ENCODE data around the gene APPBP2. TPM values are rescaled to one million over a fixed set of nuclear protein-coding genes. Genes with fewer than 3 reads are reported as not detected.

APPBP2 gene
- total and polyA plus RNA-seq, 2 of the 8 experiments (the other 6 are each of a cell fraction or from before 2014, with no cell fraction given): 3.3 to 18.0 TPM

DNA sequence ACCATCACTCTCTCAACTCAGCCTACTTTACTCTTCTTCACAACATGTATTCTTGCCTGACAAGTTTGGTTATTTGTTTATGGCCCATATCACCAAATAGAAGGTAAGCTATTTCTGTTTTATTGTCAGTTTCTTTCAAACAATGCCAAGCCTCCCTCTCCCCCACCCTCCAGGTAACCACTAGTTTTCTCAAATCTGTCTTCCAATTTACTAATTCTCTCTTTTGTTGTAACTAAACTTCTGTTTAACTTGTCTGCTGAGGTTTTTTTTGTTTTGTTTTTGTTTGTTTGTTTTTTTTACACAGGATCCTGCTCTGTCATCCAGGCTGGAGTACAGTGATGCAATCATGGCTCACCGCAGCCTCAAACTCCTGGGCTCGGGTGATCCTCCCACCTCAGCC, 68.9 kb downstream of the APPBP2 start:
- H2AFZ ChIP-seq (ENCODE audit: low read length): no peak overlapping the region
- H3K23ac ChIP-seq (ENCODE audit: insufficient read length): no peak overlapping the region
- H2BK12ac ChIP-seq (ENCODE audit: low read depth, low read length): no peak overlapping the region
- no peak overlapping the region for H3K4me2 ChIP-seq (ENCODE audit: insufficient read depth in 1 of 2, low read depth in 2 of 2, low read length in 2 of 2)
- no peak overlapping the region for H2BK15ac ChIP-seq (ENCODE audit: low read length)
- no peaks in the 10 kb centered on the region for H3K79me1 ChIP-seq (ENCODE audit: low read depth, low read length)
- H3K4ac ChIP-seq (replicated peaks; ENCODE audit: insufficient read length, low read depth, low read length): no peak overlapping the region
- H2BK20ac ChIP-seq (ENCODE audit: low read length): no peak overlapping the region
- H3K36me3 ChIP-seq (ENCODE audit: control insufficient read depth in 2 of 4, insufficient read depth in 4 of 4, low read length in 3 of 4): peaks cover 4 to 48% (median 11%) of the 10 kb centered on the region in 4 experiments; a peak in 7 of 8 replicates
- H4K20me1 ChIP-seq (replicated peaks in 1 of 2; ENCODE audit: control insufficient read depth in 1 of 2, insufficient read depth in 2 of 2, low read length in 2 of 2): no peaks in the 10 kb centered on the region
- H2BK5ac ChIP-seq (ENCODE audit: low read depth, low read length): no peak overlapping the region
- no peak overlapping the region for H3K56ac ChIP-seq (replicated peaks; ENCODE audit: insufficient read length, low read depth, low read length)
- H3K27me3 ChIP-seq (replicated peaks in 1 of 4; ENCODE audit: control insufficient read depth in 3 of 4, extremely low read depth in 1 of 4, insufficient read depth in 3 of 4, low read length in 3 of 4): no peaks in the 10 kb centered on the region
- ChIA-PET POLR2A (ENCODE audit: partially characterized antibody) (no interaction called here), CTCF (ENCODE audit: partially characterized antibody) (interaction anchor here (0.6 to 0.7 kb wide), 3 partner anchors 18 to 211 kb away, joined by 4 to 5 read pairs (median 4); no protein-coding TSS in a partner anchor)
- no peak overlapping the region for H3K4me3 ChIP-seq (ENCODE audit: extremely low read depth in 1 of 4, insufficient read depth in 2 of 4, low read depth in 3 of 4, low read length in 4 of 4)
- WGBS, 2 experiments (ENCODE audit: extremely low coverage in 1 of 2, insufficient coverage in 1 of 2, insufficient read length in 1 of 2, insufficient replicate concordance in 2 of 2, low coverage in 1 of 2, low lambda C conversion rate in 2 of 2, missing lambda C conversion rate in 1 of 2): 97% methylated on average over 2 of the region's 2 CpGs; no CpG with 5 or more reads in 1 of the 2 experiments
- FAIRE-seq: no peak
- no peak overlapping the region for H3K18ac ChIP-seq (ENCODE audit: extremely low read depth, low read length)
- no peak for DNase-seq (ENCODE audit: low read depth in 1 of 2, low spot score in 2 of 2)
- H3K14ac ChIP-seq (ENCODE audit: insufficient read length): no peak overlapping the region
- no peak overlapping the region for H4K91ac ChIP-seq (replicated peaks; ENCODE audit: insufficient read length, low read length)
- H2BK120ac ChIP-seq (replicated peaks; ENCODE audit: low read depth, low read length): no peak overlapping the region
- no peaks in the 10 kb centered on the region for H3K9me3 ChIP-seq (ENCODE audit: insufficient read depth in 2 of 2, low read depth in 1 of 2, low read length in 1 of 2)
- no peaks in the 10 kb centered on the region for H3K23me2 ChIP-seq (ENCODE audit: low read depth, low read length)
- H3K4me1 ChIP-seq (replicated peaks in 1 of 4; ENCODE audit: control insufficient read depth in 3 of 4, insufficient read depth in 4 of 4, low read length in 3 of 4): no peaks in the 10 kb centered on the region
- H3K27ac ChIP-seq (ENCODE audit: low read depth, low read length): no peak overlapping the region
- no peaks in the 10 kb centered on the region for H3K79me2 ChIP-seq (ENCODE audit: control insufficient read depth in 1 of 2, insufficient read depth in 2 of 2, low read length in 2 of 2)
- H4K8ac ChIP-seq (ENCODE audit: extremely low read depth, insufficient read depth, low read length): no peak overlapping the region
- no peak overlapping the region for H4K5ac ChIP-seq (ENCODE audit: insufficient read length, low read depth, low read length)
- no peak overlapping the region for H2AK5ac ChIP-seq (ENCODE audit: low read depth, low read length)
- no peak overlapping the region for H3K9ac ChIP-seq (replicated peaks in 1 of 4; ENCODE audit: extremely low read depth in 1 of 4, low read depth in 3 of 4, low read length in 3 of 4)
- no peak for TF ChIP-seq TEAD4 (IDR thresholded peaks at IDR 0.05; ENCODE audit: low read depth, low read length)
- no peak for TF ChIP-seq KDM4A (IDR thresholded peaks at IDR 0.05; ENCODE audit: low read depth, low read length, severe bottlenecking)
- no peak for TF ChIP-seq NANOG (IDR thresholded peaks at IDR 0.05; ENCODE audit: insufficient read depth, low read depth, low read length, poor library complexity, severe bottlenecking)
- TF ChIP-seq SUZ12 (IDR thresholded peaks at IDR 0.05; ENCODE audit: low read length): no peak
- TF ChIP-seq TBP (IDR thresholded peaks at IDR 0.05; ENCODE audit: low read depth, low read length): no peak
- TF ChIP-seq CBX5 (IDR thresholded peaks at IDR 0.05; ENCODE audit: low read depth, low read length): no peak
- no peak for TF ChIP-seq TAF1 (IDR thresholded peaks at IDR 0.05; ENCODE audit: low read depth, low read length)
- TF ChIP-seq, protein P1, sequence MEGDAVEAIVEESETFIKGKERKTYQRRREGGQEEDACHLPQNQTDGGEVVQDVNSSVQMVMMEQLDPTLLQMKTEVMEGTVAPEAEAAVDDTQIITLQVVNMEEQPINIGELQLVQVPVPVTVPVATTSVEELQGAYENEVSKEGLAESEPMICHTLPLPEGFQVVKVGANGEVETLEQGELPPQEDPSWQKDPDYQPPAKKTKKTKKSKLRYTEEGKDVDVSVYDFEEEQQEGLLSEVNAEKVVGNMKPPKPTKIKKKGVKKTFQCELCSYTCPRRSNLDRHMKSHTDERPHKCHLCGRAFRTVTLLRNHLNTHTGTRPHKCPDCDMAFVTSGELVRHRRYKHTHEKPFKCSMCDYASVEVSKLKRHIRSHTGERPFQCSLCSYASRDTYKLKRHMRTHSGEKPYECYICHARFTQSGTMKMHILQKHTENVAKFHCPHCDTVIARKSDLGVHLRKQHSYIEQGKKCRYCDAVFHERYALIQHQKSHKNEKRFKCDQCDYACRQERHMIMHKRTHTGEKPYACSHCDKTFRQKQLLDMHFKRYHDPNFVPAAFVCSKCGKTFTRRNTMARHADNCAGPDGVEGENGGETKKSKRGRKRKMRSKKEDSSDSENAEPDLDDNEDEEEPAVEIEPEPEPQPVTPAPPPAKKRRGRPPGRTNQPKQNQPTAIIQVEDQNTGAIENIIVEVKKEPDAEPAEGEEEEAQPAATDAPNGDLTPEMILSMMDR (IDR thresholded peaks at IDR 0.05; ENCODE audit: control extremely low read depth in 1 of 3, insufficient read depth in 1 of 3, low read depth in 1 of 3, low read length in 3 of 3): no peak
- no peak for TF ChIP-seq KDM5A (IDR thresholded peaks at IDR 0.05; ENCODE audit: low read length)
- TF ChIP-seq JUND (IDR thresholded peaks at IDR 0.05; ENCODE audit: low read length): no peak
- no peak for TF ChIP-seq SIN3A (conservative IDR thresholded peaks at IDR 0.05 in 1 of 2, IDR thresholded peaks at IDR 0.05 in 1 of 2; ENCODE audit: low read depth in 1 of 2, low read length in 2 of 2)
- no peak for TF ChIP-seq HDAC6 (IDR thresholded peaks at IDR 0.05; ENCODE audit: low read depth, low read length)

All from H1 (cell line).